Activated CD4-positive, alpha-beta T cell treated with anti-CD3 and anti-CD28 coated beads for 1 hour (primary cell): ENCODE data around the gene POGLUT2.
A peak's percentile ranks its signal among the peaks of the same experiment; 100 is the strongest.

Experiments
- DNase-seq: peaks from one replicate; pipeline ENCODE4 v3.0.0-alpha.2; 2020

The POGLUT2 gene

GRCh38 chr13:102798581-102799425 lies at the start of gene POGLUT2, which contains the start of gene BIVM:
TSS of gene POGLUT2 (minus strand) at chr13:102798976. CDS start at chr13:102798670, 306 bp downstream.
TSS of gene BIVM (plus strand) at chr13:102799119. CDS start at chr13:102807268, 8,149 bp downstream.
- DNase-seq: peak; percentile 26

GRCh38 chr13:102847272-102848234 lies 48.8 kb upstream of the POGLUT2 start:
- DNase-seq: no peak

- DNase-seq: no peak
Observed at GRCh38 chr13:102846261-102847015, 47.7 kb upstream of the POGLUT2 start.

- DNase-seq: peak; percentile 94
Observed at GRCh38 chr13:102845630-102846260, 47.0 kb upstream of the POGLUT2 start, which contains the start of gene ERCC5. TSS of gene ERCC5 (plus strand) at chr13:102846032. CDS start at chr13:102846267, 235 bp downstream.

DNA sequence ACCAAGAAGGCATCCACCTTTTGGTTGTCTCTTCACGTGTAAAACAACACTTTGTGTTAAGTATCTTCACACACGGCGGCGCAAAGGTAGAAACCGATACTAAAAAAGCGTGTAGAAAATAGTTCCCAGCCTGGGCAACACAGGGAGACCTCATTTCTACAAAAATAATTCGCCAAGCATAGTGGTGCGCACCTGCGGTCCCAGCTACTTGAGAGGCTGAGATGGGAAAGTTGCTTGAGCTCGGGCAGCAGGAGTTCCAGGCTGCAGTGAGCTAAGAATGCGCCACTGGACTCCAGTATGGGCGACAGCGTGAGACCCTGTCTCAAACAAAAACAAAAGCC lies 46.5 kb upstream of the POGLUT2 start:
- DNase-seq: no peak

- DNase-seq: no peak
Observed at GRCh38 chr13:102839462-102839861, 40.7 kb upstream of the POGLUT2 start.

DNA sequence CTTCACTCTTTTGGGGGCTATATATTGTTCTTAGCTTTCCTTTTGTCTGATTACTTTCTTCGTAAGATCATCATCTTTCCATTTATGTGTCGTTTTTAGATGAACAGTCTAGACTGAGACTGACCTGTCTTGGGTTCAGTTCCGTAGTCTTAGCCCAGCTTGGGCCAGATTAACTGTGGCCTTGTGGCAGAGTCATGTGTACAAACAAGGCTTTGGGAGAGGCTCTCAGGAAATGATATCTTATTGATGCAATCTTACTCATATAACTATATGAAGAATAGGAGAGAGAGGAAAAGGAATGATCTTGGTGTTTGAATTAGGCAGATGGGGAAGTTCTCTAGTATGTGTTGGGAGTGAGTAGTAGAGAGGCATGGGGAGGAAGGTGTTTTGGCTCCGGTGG lies 40.2 kb upstream of the POGLUT2 start:
- DNase-seq: no peak

DNA sequence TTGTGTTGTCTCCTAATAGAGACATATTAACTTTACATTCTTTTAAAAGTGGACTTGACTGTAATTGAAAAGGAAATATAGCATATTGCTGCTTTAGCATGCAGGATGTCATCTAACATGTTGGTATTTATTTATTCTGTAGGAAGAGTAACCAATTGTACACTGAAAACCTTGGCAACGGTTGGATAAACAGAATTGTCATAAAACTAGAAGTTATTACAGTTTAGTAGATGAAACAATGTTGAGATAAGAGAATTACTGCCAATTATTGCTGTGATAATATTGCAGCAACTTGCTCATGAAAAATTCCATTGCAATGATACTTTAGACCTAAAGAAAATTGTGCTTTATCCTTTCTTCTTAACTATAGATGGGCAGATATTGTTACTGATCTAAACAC lies 39.5 kb upstream of the POGLUT2 start:
- DNase-seq: no peak

DNA sequence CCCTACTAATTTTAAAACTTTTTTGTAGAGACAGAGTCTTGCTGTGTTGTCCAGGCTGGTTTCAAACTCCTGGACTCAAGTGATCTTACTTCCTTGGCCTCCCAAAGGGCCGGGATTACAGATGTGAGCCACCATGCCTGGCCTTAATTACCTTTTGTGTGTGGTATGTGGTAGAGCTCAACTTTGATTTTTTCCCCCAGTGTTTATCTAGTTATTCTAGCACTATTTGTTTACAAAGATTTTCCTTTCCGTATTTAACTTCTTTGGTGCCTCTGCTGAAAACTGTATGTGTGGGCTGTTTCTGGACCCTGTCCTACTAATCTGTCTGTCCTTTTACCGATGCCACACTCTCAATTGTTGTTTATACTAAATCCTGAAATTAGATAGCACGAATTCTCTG lies 37.7 kb upstream of the POGLUT2 start:
- DNase-seq: no peak

DNA sequence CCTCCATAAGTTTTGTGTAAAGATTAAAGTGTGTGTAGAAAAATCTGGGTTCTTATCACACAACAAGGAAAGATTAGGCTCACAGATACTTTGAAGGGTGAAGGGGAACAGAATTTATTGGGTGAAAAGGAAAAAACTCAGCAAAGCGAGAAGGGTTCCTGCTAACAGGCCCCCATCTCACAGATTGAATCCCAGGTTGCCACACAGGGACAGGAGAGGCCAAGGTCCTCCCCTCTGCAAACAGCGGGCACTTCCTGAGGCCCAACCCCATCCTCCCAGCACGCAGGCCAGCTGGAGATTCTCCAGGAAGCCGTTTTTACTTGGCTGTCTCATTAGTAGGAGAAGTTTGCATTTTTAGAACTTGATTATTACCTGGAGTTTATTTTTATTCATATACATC lies 31.9 kb upstream of the POGLUT2 start:
- DNase-seq: no peak

DNA sequence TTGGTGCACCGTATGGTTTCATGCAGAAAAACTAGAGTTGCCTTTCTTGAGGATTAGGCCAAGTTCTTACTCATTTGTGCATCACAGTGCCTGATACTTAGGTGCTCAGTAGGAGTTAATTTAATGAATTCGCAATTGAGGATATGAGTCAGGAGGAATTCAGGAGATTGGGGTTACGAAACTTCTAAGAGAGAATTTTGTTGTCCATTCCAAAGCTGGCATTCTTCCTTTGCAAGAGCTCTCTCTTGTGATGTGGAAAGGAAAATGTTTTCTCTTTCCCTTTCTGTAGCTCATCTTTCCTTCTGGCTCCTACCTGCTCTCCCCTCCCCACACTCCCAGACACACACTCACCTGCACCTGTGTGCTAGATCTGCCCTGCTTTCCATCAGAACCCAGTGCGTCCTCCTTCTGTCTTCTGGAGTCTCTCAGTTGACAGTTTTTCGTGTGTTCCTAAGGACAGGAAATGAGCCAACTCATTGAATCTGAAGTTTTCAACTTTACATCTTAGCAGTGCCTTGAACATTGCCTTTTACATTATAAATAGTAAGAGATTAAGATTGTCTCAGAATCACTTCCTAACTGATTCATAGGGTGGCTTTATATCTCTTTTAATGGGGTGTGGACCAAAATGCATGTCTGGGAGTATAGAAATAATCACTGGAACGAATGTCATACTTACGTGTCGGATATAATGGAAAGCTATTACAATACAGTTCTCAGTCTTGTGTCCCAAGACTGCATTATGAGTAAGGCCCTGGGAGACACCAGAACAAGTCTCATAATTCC lies 27.3 kb upstream of the POGLUT2 start:
- DNase-seq: no peak

- no peak for DNase-seq
Observed at GRCh38 chr13:102825400-102825799, 26.6 kb upstream of the POGLUT2 start.

- no peak for DNase-seq
Observed at GRCh38 chr13:102817907-102818306, 19.1 kb upstream of the POGLUT2 start.

DNA sequence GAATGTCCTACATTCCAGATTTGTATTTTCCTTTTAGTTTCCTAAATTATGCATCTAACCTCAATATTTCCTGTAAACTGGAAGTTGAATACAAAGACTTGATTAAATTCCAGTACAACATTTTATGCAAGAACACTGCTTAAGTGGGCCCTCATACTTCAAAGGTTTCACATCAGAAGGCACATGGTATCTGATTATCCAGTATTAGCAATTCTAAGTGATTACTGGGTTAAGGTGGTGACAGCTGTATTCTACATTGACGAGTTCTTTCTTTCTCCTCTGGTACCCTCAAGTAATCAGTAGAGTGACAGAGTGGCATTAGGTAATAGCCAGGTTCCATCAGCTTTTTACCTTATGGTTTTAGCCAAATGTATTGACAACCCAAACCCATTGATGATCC lies 18.5 kb upstream of the POGLUT2 start:
- DNase-seq: no peak

GRCh38 chr13:102816708-102817107 lies 17.9 kb upstream of the POGLUT2 start:
- DNase-seq: no peak

- DNase-seq: no peak
Observed at GRCh38 chr13:102815788-102816187, 17.0 kb upstream of the POGLUT2 start.

GRCh38 chr13:102814793-102815192 lies 16.0 kb upstream of the POGLUT2 start:
- DNase-seq: no peak

DNA sequence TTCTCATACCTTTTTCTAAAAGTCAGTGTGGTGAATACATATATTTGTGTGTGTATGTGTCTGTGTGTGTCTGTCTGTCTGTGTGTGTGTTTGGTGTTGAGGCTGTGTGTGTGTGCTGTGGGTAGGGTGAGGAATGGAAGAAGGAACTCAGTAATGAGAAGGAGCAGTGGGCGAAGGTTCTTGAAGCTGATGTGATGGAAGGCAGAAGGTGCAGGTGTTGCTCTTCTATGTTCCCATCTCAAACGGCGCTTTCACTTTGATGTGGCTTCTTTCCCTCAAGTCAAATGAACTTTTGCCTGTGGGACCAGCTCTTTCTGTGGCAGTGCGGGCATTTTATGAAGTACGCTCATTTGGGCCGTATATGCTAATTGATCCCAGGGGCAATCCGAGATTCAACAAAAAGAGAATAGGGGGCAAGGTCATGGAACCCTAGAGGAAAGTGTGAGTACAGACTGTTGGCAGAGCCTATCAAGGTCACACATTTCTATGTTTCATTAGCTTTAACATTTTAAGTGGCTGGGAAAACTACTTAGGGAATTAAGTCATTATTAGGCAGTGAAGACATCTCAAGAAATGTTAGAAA lies 15.3 kb upstream of the POGLUT2 start:
- no peak for DNase-seq

GRCh38 chr13:102812611-102813287 lies 14.0 kb upstream of the POGLUT2 start:
- DNase-seq: no peak

GRCh38 chr13:102807699-102808098 lies 8.9 kb upstream of the POGLUT2 start:
- no peak for DNase-seq
